H7 (cell line): ENCODE results near the gene FGF23. TPM values are rescaled to one million over a fixed set of nuclear protein-coding genes. Genes with fewer than 3 reads are reported as not detected.

Experiments
- total RNA-seq: library from RNA; depleted of rRNA; stranded (reverse); fragments of >200 nt; shearing (Covaris generic); gene quantifications from 2 replicates; pipeline ENCODE4 v1.2.3, GENCODE V29; 2014; rRNA removed

Gene FGF23
- total RNA-seq, 1 experiment from 2014 or later = 0.17 TPM

Other genes with a start within 250 kb of the FGF23 start
- gene CCND2, start 106.0 kb downstream of the FGF23 start, total RNA-seq = 136 and 201 TPM in 2 replicates
- gene TIGAR, start 58.5 kb downstream of the FGF23 start, total RNA-seq = 2.6 and 3.4 TPM in 2 replicates
- gene FGF6, start 66.1 kb upstream of the FGF23 start, total RNA-seq = not detected in 2 replicates
- gene RAD51AP1, start 159.2 kb upstream of the FGF23 start, total RNA-seq = 59.7 and 87.2 TPM in 2 replicates
- 25.5 and 30.6 TPM in 2 replicates for gene DYRK4, start 182.5 kb upstream of the FGF23 start, total RNA-seq